Endodermal cell (in vitro differentiated cells): Measurements from ENCODE around the gene BRWD1. TPM values are rescaled to one million over a fixed set of nuclear protein-coding genes. Genes with fewer than 3 reads are reported as not detected.
"Not testable (repeated sequence)": the region's sequence is repeated elsewhere in the genome, so short reads cannot be mapped to it uniquely, and the experiment has no call there.

Source experiments
- DNase-seq: peaks from one replicate; pipeline ENCODE4 v3.0.0-alpha.2; 2017
- H3K27ac ChIP-seq: 2 replicates; pipeline ENCODE4 v1.5.1; 2013; ENCODE audit warnings: mild to moderate bottlenecking, low read depth, low read length, moderate library complexity
- H3K27me3 ChIP-seq: 2 replicates; pipeline ENCODE4 v1.6.1; 2013; ENCODE audit warnings: mild to moderate bottlenecking, low read length, moderate library complexity; ENCODE audit not compliant: insufficient read depth, control insufficient read depth, poor library complexity, severe bottlenecking
- H3K36me3 ChIP-seq: 2 replicates; pipeline ENCODE4 v1.7.0; 2013; ENCODE audit warnings: mild to moderate bottlenecking, low read length, moderate library complexity; ENCODE audit not compliant: control insufficient read depth, insufficient read depth
- H3K4me1 ChIP-seq: one replicate; pipeline ENCODE4 v1.7.0; 2013; ENCODE audit warnings: low read length; ENCODE audit not compliant: control insufficient read depth, insufficient read depth
- H3K4me3 ChIP-seq: 2 replicates; pipeline ENCODE4 v1.5.1; 2013; ENCODE audit warnings: mild to moderate bottlenecking, low read length, moderate library complexity
- H3K9ac ChIP-seq: 2 replicates; pipeline ENCODE4 v1.6.1; 2013; ENCODE audit warnings: mild to moderate bottlenecking, low read length, moderate library complexity; ENCODE audit not compliant: poor library complexity, severe bottlenecking; ENCODE audit errors: extremely low read depth
- H3K9me3 ChIP-seq: 2 replicates; pipeline ENCODE4 v1.6.1; 2013; ENCODE audit warnings: mild to moderate bottlenecking, low read length, moderate library complexity; ENCODE audit not compliant: control insufficient read depth
- H3K27ac Mint-ChIP-seq: 2 replicates; pipeline ENCODE4 v1.8.0; 2020; ENCODE audit warnings: mixed read lengths
- H3K27me3 Mint-ChIP-seq: 2 replicates; pipeline ENCODE4 v1.8.0; 2021; ENCODE audit warnings: mild to moderate bottlenecking, mixed read lengths; ENCODE audit not compliant: insufficient read depth
- H3K36me3 Mint-ChIP-seq: 2 replicates; pipeline ENCODE4 v1.8.0; 2020; ENCODE audit warnings: low read depth, mixed read lengths
- H3K4me1 Mint-ChIP-seq: 2 replicates; pipeline ENCODE4 v1.8.0; 2020; ENCODE audit warnings: mixed read lengths
- H3K4me3 Mint-ChIP-seq: 2 replicates; pipeline ENCODE4 v1.8.0; 2020; ENCODE audit warnings: mild to moderate bottlenecking, moderate library complexity, mixed read lengths
- H3K9me3 Mint-ChIP-seq: 2 replicates; pipeline ENCODE4 v1.8.0; 2020; ENCODE audit warnings: mild to moderate bottlenecking, mixed read lengths
- WGBS, 2 experiments: methylation state at CpG; one replicate each; pipeline versions ENCODE4 v1.1.5 to v1.1.7; 2013; ENCODE audit warnings: missing lambda C conversion rate in 2 of 2, mixed read lengths in 1 of 2; ENCODE audit not compliant: insufficient coverage in 1 of 2, insufficient read length in 1 of 2; 5-methylcytosine and 5-hydroxymethylcytosine counted together
- total RNA-seq, 2 donors: library from RNA; stranded (reverse); fragmentation: NEBNext Ultra II Directional in 1 of 2; extraction: Animal tissue kit (Norgen Biotek cat#: 25700) in 1 of 2; gene quantifications; 2 replicates in 1 of 2; 3 replicates in 1 of 2; pipeline ENCODE4 v1.2.1, GENCODE V29; 2021
- TF ChIP-seq, protein P1 (sequence below): fragments of 200-600 bp; sonication (generic); conservative IDR thresholded peaks from 2 replicates; pipeline ENCODE4 v1.5.0; 2021; ENCODE audit warnings: antibody characterized with exemption, mild to moderate bottlenecking

Gene BRWD1
- total RNA-seq, 2 donors from 2014 or later: 64.7 to 76.1 TPM

DNA sequence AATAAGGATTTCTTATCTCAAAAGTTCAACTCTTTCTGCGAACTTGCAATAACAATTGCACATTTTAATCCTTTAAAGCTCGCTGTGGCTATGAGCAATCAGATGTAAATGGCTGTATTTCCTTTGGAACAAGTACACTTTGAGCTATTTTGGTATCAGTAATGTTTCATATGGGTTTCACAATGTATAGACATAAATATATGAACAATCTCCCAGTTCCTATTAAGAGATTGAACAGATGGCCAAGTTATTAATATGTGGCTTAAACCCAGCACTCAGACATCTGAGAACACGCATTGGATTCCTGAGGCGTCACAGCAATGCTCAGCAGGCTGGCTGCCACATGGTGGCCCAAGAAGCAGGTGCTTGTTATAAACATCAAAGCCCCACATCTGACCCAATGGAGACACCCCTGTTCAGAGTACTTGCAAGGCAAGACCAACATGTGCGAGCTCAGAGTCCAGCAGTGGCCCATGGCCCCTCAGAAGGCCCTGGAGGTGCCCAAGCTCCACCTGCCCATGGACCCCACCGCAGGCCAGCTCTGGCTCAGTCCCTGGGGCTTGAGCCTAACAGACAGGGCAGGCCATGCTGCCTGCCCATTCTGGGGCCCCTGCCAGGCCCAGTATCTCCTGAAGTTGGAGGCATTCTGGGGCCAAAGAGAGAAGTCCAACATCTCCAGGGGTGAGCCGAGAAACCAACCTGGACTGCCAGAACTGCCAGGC is 153.9 kb downstream of the BRWD1 start:
- Mint-ChIP-seq H3K4me3 (no peak overlapping the region), H3K9me3 (peaks cover 31% of the 10 kb centered on the region), H3K27ac (no peak overlapping the region), H3K27me3 (peaks cover 8% of the 10 kb centered on the region), H3K36me3 (peaks cover 5% of the 10 kb centered on the region), H3K4me1 (peaks cover 8% of the 10 kb centered on the region)
- no peak for DNase-seq
- Histone ChIP-seq H3K9ac (no peak overlapping the region), H3K36me3 (no peaks in the 10 kb centered on the region), H3K4me1 (peaks cover 6% of the 10 kb centered on the region), H3K27me3 (no peaks in the 10 kb centered on the region), H3K4me3 (no peak overlapping the region), H3K9me3 (peaks cover 22% of the 10 kb centered on the region), H3K27ac (no peak overlapping the region)
- 92 to 100% methylated on average over 4 to 7 of the region's 7 CpGs for WGBS, 2 experiments
- TF ChIP-seq, protein P1, sequence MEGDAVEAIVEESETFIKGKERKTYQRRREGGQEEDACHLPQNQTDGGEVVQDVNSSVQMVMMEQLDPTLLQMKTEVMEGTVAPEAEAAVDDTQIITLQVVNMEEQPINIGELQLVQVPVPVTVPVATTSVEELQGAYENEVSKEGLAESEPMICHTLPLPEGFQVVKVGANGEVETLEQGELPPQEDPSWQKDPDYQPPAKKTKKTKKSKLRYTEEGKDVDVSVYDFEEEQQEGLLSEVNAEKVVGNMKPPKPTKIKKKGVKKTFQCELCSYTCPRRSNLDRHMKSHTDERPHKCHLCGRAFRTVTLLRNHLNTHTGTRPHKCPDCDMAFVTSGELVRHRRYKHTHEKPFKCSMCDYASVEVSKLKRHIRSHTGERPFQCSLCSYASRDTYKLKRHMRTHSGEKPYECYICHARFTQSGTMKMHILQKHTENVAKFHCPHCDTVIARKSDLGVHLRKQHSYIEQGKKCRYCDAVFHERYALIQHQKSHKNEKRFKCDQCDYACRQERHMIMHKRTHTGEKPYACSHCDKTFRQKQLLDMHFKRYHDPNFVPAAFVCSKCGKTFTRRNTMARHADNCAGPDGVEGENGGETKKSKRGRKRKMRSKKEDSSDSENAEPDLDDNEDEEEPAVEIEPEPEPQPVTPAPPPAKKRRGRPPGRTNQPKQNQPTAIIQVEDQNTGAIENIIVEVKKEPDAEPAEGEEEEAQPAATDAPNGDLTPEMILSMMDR: no peak

DNA sequence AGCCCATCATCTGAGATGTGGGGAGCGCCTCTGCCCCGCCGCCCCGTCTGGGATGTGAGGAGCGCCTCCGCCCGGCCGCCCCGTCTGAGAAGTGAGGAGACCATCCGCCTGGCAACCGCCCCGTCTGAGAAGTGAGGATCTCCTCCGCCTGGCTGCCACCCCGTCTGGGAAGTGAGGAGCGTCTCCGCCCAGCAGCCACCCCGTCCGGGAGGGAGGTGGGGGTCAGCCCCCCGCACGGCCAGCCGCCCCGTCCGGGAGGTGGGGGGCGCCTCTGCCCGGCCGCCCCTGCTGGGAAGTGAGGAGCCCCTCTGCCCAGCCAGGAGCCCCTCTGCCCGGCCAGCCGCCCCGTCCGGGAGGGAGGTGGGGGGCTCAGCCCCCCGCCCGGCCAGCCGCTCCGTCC is 156.2 kb downstream of the BRWD1 start:
- not testable (repeated sequence) for H3K9ac ChIP-seq, H3K4me3 Mint-ChIP-seq, H3K27ac ChIP-seq, H3K4me1 ChIP-seq, H3K4me1 Mint-ChIP-seq, H3K27ac Mint-ChIP-seq, H3K9me3 ChIP-seq, H3K36me3 ChIP-seq, H3K4me3 ChIP-seq, H3K36me3 Mint-ChIP-seq, H3K27me3 ChIP-seq, H3K27me3 Mint-ChIP-seq, DNase-seq
- peaks cover 17% of the 10 kb centered on the region for H3K9me3 Mint-ChIP-seq
- WGBS, 2 experiments: 96 to 100% methylated on average over 1 to 34 of the region's 34 CpGs

- Histone ChIP-seq H3K9me3 (no peaks in the 10 kb centered on the region), H3K36me3 (no peaks in the 10 kb centered on the region), H3K4me1 (peaks cover 6% of the 10 kb centered on the region), H3K27ac (no peak overlapping the region), H3K27me3 (no peaks in the 10 kb centered on the region), H3K4me3 (no peak overlapping the region), H3K9ac (no peak overlapping the region)
- Mint-ChIP-seq H3K27ac (no peak overlapping the region), H3K9me3 (peaks cover 14% of the 10 kb centered on the region), H3K4me1 (peaks cover 3% of the 10 kb centered on the region), H3K4me3 (no peak overlapping the region), H3K27me3 (no peaks in the 10 kb centered on the region), H3K36me3 (peaks cover 3% of the 10 kb centered on the region)
- 95 to 100% methylated on average over 2 to 7 of the region's 7 CpGs for WGBS, 2 experiments
- TF ChIP-seq, protein P1: no peak
- no peak for DNase-seq
Observed at GRCh38 chr21:39156024-39156423, 157.4 kb downstream of the BRWD1 start.
